CD4-positive, alpha-beta memory T cell (primary cell): ENCODE measurements around the gene PTPRH. TPM values are rescaled to one million over a fixed set of nuclear protein-coding genes. Genes with fewer than 3 reads are reported as not detected.
A peak's percentile ranks its signal among the peaks of the same experiment; 100 is the strongest.

Source experiments
- CTCF ChIA-PET: fragments of 350-600 bp; sonication (Branson Sonifier 250); formaldehyde crosslinking; loops from one replicate; lab custom pipeline; 2021; ENCODE audit warnings: inconsistent platforms; ENCODE audit not compliant: partially characterized antibody; lab: Charles Lee
- POLR2A ChIA-PET: fragments of 350-600 bp; sonication (Branson Sonifier 250); formaldehyde crosslinking; loops from one replicate; lab custom pipeline; 2021; ENCODE audit not compliant: partially characterized antibody; lab: Charles Lee
- DNase-seq, 5 donors: peaks; one replicate each; pipeline versions ENCODE4 v3.0.0 to v3.0.0-alpha.2; 2020 to 2022; ENCODE audit warnings: mixed read lengths in 1 of 5
- H3K27ac ChIP-seq: one replicate; pipeline ENCODE4 v1.7.0; 2013; ENCODE audit warnings: low read depth, low read length
- H3K27me3 ChIP-seq: 2 replicates; pipeline ENCODE4 v1.7.0; 2013; ENCODE audit warnings: mild to moderate bottlenecking, low read length, moderate library complexity; ENCODE audit not compliant: insufficient read depth
- H3K36me3 ChIP-seq: 2 replicates; pipeline ENCODE4 v1.7.0; 2013; ENCODE audit warnings: mild to moderate bottlenecking, low read length, moderate library complexity; ENCODE audit not compliant: insufficient read depth
- H3K4me1 ChIP-seq: 2 replicates; pipeline ENCODE4 v1.7.0; 2013; ENCODE audit warnings: mild to moderate bottlenecking, low read length, moderate library complexity; ENCODE audit not compliant: insufficient read depth
- H3K4me3 ChIP-seq, 2 donors: one replicate each; pipeline ENCODE4 v1.7.0; 2013; ENCODE audit warnings: low read length in 2 of 2, mild to moderate bottlenecking in 1 of 2
- H3K9me3 ChIP-seq, 2 donors: one replicate each; pipeline ENCODE4 v1.7.0; 2013; ENCODE audit warnings: low read length in 2 of 2, control low read depth in 1 of 2; ENCODE audit not compliant: control insufficient read depth in 1 of 2
- H3K27ac Mint-ChIP-seq, 7 donors: one replicate each; pipeline ENCODE4 v1.8.0; 2020 to 2021; ENCODE audit warnings: mixed read lengths in 7 of 7, mild to moderate bottlenecking in 6 of 7, inconsistent platforms in 3 of 7, moderate library complexity in 3 of 7
- H3K27me3 Mint-ChIP-seq, 2 donors: one replicate each; pipeline ENCODE4 v1.8.0; 2020 to 2021; ENCODE audit warnings: mixed read lengths in 2 of 2
- H3K36me3 Mint-ChIP-seq, 2 donors: one replicate each; pipeline ENCODE4 v1.8.0; 2020 to 2021; ENCODE audit warnings: mixed read lengths in 2 of 2, inconsistent platforms in 1 of 2, mild to moderate bottlenecking in 1 of 2
- H3K4me1 Mint-ChIP-seq, 4 donors: one replicate each; pipeline ENCODE4 v1.8.0; 2020 to 2021; ENCODE audit warnings: mixed read lengths in 4 of 4, mild to moderate bottlenecking in 1 of 4
- H3K4me3 Mint-ChIP-seq, 8 donors: one replicate each; pipeline ENCODE4 v1.8.0; 2020 to 2021; ENCODE audit warnings: mixed read lengths in 8 of 8, mild to moderate bottlenecking in 7 of 8, moderate library complexity in 6 of 8, inconsistent platforms in 3 of 8
- H3K9me3 Mint-ChIP-seq, 8 donors: one replicate each; pipeline ENCODE4 v1.8.0; 2020 to 2021; ENCODE audit warnings: mixed read lengths in 8 of 8, mild to moderate bottlenecking in 5 of 8, inconsistent platforms in 3 of 8, moderate library complexity in 1 of 8
- intact Hi-C: fragments of 100-400 bp; cut with micrococcal nuclease; formaldehyde crosslinking; loops from one replicate; pipeline ENCODE4 v1.15.1; 2023
- polyA plus RNA-seq, 2 donors: library from polyadenylated mRNA; unstranded; fragments of 300-500 nt; fragmentation: Illumina TruSeq; gene quantifications; one replicate each; pipeline ENCODE4 v1.2.3, GENCODE V29; 2021
- total RNA-seq, 2 experiments: library from RNA; stranded (reverse); gene quantifications; one replicate each; pipeline ENCODE4 v1.2.3, GENCODE V29; 2021

Gene PTPRH
- total and polyA plus RNA-seq, 4 experiments from 2014 or later: not detected

DNA sequence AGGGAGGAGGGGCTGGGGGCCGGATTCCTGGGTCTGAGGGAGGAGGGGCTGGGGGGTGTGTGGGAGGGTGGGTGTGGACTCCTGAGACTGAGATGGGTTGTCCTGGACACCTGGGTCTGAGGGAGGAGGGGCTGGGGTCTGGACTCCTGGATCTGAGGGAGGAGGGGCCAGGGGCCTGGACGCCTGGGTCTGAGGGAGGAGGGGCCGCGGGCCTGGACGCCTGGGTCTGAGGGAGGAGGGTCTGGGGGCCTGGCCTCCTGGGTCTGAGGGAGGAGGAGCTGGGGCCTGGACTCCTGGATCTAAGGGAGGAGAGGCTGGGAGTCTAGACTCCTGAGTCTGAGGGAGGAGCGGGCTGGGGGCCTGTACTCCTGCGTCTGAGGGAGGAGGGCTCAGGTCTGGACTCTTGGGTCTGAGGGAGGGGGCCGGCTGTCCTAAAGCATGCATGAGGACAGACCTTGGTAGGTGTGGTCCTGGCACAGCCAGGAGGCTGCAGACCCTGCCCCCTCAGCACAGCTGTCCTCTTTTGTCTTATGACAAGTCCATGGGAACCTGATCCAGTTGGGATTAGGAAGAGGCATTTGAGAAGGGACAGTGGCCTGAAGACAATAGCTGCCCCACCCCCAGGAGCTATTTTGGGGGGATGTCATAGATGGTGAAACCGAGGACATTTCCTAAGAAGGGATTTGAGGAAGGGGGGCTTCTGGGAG is 61.6 kb downstream of the PTPRH start:
- Histone ChIP-seq H3K27ac (no peak overlapping the region), H3K4me3 (no peak overlapping the region), H3K9me3 (peaks cover 0 to 5% of the 10 kb centered on the region in 2 donors), H3K27me3 (peaks cover 14% of the 10 kb centered on the region), H3K36me3 (no peaks in the 10 kb centered on the region), H3K4me1 (peaks cover 3% of the 10 kb centered on the region)
- ChIA-PET POLR2A (no interaction called here), CTCF (interaction anchor here (1.5 kb wide), 1 partner anchor 356 kb away, joined by 4 read pairs; no protein-coding TSS in a partner anchor)
- peaks cover 0 to 11% (median 3%) of the 10 kb centered on the region in 8 donors for H3K9me3 Mint-ChIP-seq
- peaks cover 28 to 45% of the 10 kb centered on the region in 2 donors for H3K27me3 Mint-ChIP-seq
- no peak overlapping the region for H3K4me3 Mint-ChIP-seq
- intact Hi-C loops: no loop called here
- H3K27ac Mint-ChIP-seq: no peak overlapping the region
- H3K36me3 Mint-ChIP-seq: no peaks in the 10 kb centered on the region
- no peak for DNase-seq
- H3K4me1 Mint-ChIP-seq: peaks cover 8 to 18% (median 13%) of the 10 kb centered on the region in 4 donors

- Histone ChIP-seq H3K36me3 (no peaks in the 10 kb centered on the region), H3K27me3 (peaks cover 16% of the 10 kb centered on the region), H3K4me1 (peaks cover 3% of the 10 kb centered on the region), H3K4me3 (no peak overlapping the region), H3K9me3 (peaks cover 0 to under 1% of the 10 kb centered on the region in 2 donors), H3K27ac (no peak overlapping the region)
- Mint-ChIP-seq H3K4me1 (peaks cover 4 to 12% (median 8%) of the 10 kb centered on the region in 4 donors), H3K36me3 (no peaks in the 10 kb centered on the region), H3K4me3 (no peak overlapping the region), H3K27me3 (peaks cover 28 to 45% of the 10 kb centered on the region in 2 donors), H3K27ac (no peak overlapping the region), H3K9me3 (peaks cover 0 to 5% (median under 1%) of the 10 kb centered on the region in 8 donors)
- no peak for DNase-seq
- intact Hi-C loops: no loop called here
- ChIA-PET CTCF (interaction anchor here (1.5 kb wide), 1 partner anchor 357 kb away, joined by 4 read pairs; no protein-coding TSS in a partner anchor), POLR2A (no interaction called here)
These were observed 62.5 kb downstream of the PTPRH start for GRCh38 chr19:55146705-55147273.

DNA sequence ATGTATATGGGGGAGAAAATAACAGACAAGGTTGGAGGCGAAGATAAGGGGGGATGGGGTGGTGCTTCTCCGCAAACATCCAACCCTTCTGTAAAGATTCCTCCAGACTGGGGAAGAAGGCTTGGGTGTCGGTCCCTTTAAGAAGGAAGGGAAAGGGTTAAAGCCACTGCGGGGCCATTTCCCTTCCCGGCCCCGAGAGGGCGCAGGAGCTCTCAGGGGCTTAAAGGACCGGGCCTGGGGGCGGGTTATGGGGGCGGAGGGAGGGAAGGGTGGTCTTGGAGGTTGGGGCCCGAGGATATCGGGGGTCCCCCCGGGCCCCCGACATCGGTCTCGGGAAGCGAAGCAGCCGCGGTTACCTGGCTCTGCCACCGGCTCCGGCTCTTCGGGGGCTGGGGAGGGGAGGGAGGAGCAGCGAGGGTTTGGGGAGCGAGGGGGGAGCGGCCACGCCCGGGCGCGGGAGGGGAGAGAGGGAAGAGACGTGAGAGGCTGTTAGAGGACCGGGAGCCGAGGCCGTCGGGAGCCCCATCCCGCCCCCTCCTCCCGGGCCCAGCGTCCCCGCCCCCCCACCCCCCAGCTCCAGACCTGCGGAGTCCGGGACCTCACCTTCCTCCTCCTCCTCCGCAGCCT is 63.1 kb downstream of the PTPRH start:
- Mint-ChIP-seq H3K27me3 (peaks cover 29 to 46% of the 10 kb centered on the region in 2 donors), H3K27ac (no peak overlapping the region), H3K36me3 (no peaks in the 10 kb centered on the region), H3K9me3 (no peaks in the 10 kb centered on the region), H3K4me1 (peaks cover 3 to 6% (median 6%) of the 10 kb centered on the region in 4 donors), H3K4me3 (no peak overlapping the region)
- CTCF ChIA-PET: interaction anchor here (1.5 kb wide), 1 partner anchor 358 kb away, joined by 4 read pairs; no protein-coding TSS in a partner anchor
- no peaks in the 10 kb centered on the region for H3K36me3 ChIP-seq
- intact Hi-C loops: no loop called here
- H3K4me3 ChIP-seq: no peak overlapping the region
- peaks cover 18% of the 10 kb centered on the region for H3K27me3 ChIP-seq
- H3K9me3 ChIP-seq: no peaks in the 10 kb centered on the region
- no peak overlapping the region for H3K27ac ChIP-seq
- H3K4me1 ChIP-seq: peaks cover 3% of the 10 kb centered on the region
- POLR2A ChIA-PET: no interaction called here
- DNase-seq: peak in 2 of 5 donors; percentile 17 to 28

DNA sequence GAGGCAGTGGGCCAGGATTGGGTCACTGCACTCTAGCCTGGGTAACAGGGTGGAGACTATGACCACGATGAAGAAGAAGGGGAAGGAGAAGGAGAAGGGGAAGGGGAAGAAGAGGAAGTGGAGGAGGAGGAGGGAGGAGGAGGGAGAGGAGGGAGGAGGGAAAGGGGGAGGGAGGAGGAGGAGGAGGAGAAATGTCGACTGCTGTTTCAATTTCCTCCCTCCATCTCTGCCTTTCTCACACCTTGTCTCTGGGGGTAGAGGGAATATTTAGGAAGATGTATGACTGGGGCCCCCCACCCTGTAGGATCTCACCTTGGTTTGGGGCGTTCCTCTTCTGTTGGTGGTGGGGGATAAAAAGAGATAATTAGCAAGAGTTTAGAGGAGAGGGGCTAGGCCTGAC is 64.1 kb downstream of the PTPRH start:
- Mint-ChIP-seq H3K27me3 (peaks cover 32 to 48% of the 10 kb centered on the region in 2 donors), H3K4me1 (peaks cover 4 to 8% (median 6%) of the 10 kb centered on the region in 4 donors), H3K4me3 (peak overlapping the region in 1 of 8 donors; percentile 36), H3K36me3 (no peaks in the 10 kb centered on the region), H3K9me3 (no peaks in the 10 kb centered on the region), H3K27ac (no peak overlapping the region)
- H3K9me3 ChIP-seq: no peaks in the 10 kb centered on the region
- no peak overlapping the region for H3K4me3 ChIP-seq
- H3K27ac ChIP-seq: no peak overlapping the region
- POLR2A ChIA-PET: no interaction called here
- DNase-seq: no peak
- intact Hi-C loops: no loop called here
- H3K4me1 ChIP-seq: peaks cover 3% of the 10 kb centered on the region
- CTCF ChIA-PET: no interaction called here
- H3K27me3 ChIP-seq: peaks cover 18% of the 10 kb centered on the region
- no peaks in the 10 kb centered on the region for H3K36me3 ChIP-seq

DNA sequence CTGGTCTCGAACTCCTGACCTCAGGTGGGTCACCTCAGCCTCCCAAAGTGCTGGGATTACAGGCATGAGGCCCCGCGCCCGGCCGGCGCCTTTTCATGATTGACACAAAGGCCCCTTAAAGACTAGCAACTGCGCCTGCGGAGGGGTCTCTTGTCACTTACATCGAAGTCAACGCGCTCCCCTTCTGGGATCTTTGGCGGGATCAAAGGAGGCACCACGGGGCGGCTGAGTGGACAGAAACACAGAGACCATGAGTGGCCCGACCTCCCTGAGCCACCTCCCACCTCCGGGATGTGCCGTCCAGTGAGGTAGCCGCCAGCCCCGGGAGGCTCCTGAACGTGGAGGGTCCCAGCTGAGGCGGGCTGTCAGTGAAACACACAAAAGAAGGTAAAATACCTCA is 67.6 kb downstream of the PTPRH start:
- Mint-ChIP-seq H3K27ac (no peak overlapping the region), H3K4me3 (no peak overlapping the region), H3K36me3 (no peaks in the 10 kb centered on the region), H3K9me3 (no peaks in the 10 kb centered on the region), H3K27me3 (peaks cover 34% of the 10 kb centered on the region in 2 donors), H3K4me1 (peaks cover 3 to 6% (median 4%) of the 10 kb centered on the region in 4 donors)
- peaks cover 18% of the 10 kb centered on the region for H3K27me3 ChIP-seq
- H3K36me3 ChIP-seq: no peaks in the 10 kb centered on the region
- H3K4me3 ChIP-seq: no peak overlapping the region
- no peaks in the 10 kb centered on the region for H3K9me3 ChIP-seq
- intact Hi-C loops: loop anchor here (1.0 to 2.0 kb wide), 3 partner anchors 19 to 489 kb away; no protein-coding TSS in a partner anchor
- POLR2A ChIA-PET: interaction anchor here (1.1 to 1.9 kb wide), 4 partner anchors 10 to 362 kb away, joined by 3 to 6 read pairs (median 3); partner anchors contain the start of gene TMEM238
- H3K27ac ChIP-seq: no peak overlapping the region
- no peak for DNase-seq
- CTCF ChIA-PET: interaction anchor here (0.7 to 6.1 kb wide), 28 partner anchors 10 to 661 kb away, joined by 3 to 111 read pairs (median 5); partner anchors contain the start of genes DNAAF3, ISOC2 and TMEM238
- peaks cover 3% of the 10 kb centered on the region for H3K4me1 ChIP-seq

DNA sequence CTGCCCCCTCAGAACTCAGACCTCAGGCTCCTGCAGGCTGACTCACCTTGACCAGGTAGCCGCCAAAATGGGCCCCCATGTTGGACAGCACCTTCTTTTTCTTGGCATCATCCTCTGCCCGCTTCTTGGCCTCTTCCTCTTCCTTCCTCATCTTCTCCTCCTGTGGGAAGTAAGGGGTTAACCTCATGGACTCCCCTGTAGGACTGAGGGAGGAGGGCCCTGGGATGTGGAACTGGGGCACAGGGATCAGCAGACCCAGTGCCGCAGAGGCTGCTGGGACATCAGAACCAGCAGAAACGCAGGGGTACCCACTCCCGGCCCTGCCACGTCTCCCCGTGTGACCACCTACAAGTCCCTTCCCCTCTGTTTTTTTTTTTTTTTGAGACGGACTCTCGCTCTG is 71.4 kb downstream of the PTPRH start:
- Histone ChIP-seq H3K27ac (no peak overlapping the region), H3K4me3 (no peak overlapping the region), H3K27me3 (peaks cover 4% of the 10 kb centered on the region), H3K4me1 (no peaks in the 10 kb centered on the region), H3K9me3 (no peaks in the 10 kb centered on the region), H3K36me3 (no peaks in the 10 kb centered on the region)
- intact Hi-C loops: no loop called here
- DNase-seq: no peak
- no peaks in the 10 kb centered on the region for H3K9me3 Mint-ChIP-seq
- H3K4me1 Mint-ChIP-seq: peaks cover 0 to 4% (median 2%) of the 10 kb centered on the region in 4 donors
- H3K27me3 Mint-ChIP-seq: peaks cover 17 to 18% of the 10 kb centered on the region in 2 donors
- H3K36me3 Mint-ChIP-seq: no peaks in the 10 kb centered on the region
- ChIA-PET POLR2A (no interaction called here), CTCF (no interaction called here)
- no peak overlapping the region for H3K4me3 Mint-ChIP-seq
- H3K27ac Mint-ChIP-seq: no peak overlapping the region
